ENCODE measurements around the gene CEACAM5.
"Not testable (repeated sequence)": the region's sequence is repeated elsewhere in the genome, so short reads cannot be mapped to it uniquely, and the experiment has no call there.

CEACAM5 gene

DNA sequence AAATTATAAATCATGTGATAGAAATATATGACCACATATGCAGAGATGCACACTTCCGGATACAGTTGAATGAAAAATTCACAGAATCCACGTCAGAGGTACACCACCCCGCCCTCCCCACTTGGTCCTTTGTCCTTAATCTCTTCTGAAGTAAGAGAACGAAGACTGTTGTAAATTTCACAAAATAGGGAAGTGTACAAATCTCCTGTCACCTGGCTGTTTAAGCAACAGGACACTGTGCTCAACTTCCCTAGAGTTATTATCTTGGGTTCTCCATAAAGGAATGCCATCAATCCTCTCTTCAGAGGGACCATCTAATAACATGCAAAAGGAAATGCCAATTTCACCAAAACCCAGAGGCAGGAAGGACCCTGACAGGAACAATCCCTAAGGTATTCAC lies 36.4 kb downstream of the CEACAM5 start:
- no peak for DNase-seq

DNA sequence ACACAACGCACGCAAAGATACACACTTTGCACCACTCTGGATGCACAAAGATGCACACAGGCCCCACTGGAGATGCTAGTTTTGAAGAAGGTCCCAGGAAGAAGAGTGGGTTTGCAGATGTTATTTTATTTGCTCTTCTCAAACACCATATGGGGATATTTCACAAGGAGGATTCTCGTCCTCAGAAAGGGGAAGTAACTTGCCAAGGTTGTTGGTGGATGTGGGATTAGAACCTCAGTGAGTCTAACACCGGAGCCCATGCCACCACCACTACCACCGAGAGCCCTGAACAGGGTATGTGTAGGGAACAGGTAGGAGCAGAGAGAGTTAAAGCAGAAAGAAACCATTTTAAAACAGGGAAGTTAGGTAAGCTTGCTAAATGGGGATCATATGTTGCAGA lies 37.3 kb downstream of the CEACAM5 start:
- DNase-seq, result no peak

DNA sequence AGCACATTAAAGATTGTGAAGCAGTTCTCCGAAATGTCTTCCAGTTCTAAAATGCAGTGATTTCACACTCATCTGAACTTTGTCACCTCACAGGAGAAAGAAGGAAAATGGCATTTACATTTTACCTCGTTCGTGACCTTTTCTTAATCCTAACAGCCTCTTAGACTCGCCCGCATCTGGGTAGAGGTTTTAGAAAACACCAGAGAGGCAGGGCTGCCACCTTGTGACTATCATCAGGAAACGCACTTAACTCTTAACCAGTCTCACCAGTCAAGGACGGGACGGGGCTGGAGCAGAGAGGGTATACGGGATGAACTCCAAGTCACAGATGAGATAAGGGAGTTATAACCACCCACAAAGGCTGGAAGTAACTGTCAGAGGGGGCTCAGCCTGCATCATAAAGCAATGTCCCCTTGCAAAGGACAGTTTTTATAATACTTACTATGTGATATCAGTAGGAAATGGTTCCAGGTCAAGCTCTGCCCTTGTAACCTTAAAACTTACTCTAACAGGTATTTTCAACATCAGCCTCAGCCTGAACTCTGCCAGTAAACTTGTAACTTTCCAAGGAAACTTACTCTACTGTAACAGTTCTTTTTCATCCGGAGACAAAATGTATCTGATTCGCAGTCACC lies 38.3 kb downstream of the CEACAM5 start:
- no peak for DNase-seq

DNA sequence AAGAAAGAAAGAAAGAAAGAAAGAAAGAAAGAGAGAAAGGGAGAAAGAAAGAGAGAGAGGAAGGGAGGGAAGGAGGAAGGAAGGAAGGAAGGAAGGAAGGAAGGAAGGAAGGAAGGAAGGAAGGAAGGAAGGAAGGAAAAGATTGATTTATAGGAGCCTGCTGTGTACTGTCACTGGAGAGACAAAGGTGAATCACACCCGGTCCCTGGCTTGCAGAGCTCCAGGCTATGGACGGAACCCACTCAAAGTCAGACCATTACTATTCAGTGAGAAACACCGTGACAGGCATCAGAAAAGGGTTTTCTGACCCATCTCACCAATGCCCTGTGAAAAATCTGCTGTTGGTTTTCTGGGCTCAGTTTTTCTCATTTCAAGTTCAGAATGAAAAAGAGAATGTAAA lies 39.6 kb downstream of the CEACAM5 start:
- DNase-seq, result no peak

DNA sequence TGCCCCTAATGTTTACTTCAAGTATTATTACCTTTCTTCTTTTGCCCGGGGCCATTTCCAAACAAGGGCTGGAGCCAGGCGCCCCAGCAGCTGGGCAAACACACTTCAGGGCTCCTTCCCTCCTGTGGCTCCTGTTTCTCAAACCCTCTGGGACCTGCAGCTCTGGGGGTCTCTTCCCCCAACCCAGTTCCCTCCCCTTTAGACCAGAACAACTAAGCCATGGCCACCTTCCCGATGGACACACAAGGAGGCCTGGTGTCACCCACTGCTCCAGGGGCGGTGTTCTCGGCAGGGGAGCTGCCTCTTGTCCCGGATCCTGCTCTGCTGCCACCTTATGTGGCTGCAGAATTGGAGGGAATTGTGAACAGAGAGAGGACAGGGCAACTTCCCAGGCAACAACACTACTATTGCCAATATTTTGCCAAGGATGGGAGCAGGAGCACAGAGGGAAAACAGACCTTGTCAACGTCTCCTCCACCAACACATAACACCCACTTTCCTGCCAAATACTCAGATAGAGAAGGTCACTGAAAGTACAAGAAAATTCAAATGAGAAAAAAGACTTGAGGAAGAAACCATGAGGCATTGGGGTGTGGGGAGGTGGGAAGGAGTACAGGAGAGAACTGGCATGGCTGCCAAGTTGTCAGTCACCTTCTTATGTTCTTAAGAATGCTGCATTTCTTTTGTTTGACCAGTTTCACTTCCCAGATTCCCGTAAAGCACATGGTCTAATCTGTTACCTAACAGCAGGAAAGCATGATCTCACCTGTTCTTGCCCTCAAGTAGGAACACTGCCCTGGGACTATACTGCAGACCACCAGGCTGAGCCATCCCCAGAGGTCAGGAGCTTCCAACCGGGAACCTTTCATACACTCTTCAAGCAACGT lies 42.1 kb downstream of the CEACAM5 start:
- not testable (repeated sequence) for DNase-seq

DNA sequence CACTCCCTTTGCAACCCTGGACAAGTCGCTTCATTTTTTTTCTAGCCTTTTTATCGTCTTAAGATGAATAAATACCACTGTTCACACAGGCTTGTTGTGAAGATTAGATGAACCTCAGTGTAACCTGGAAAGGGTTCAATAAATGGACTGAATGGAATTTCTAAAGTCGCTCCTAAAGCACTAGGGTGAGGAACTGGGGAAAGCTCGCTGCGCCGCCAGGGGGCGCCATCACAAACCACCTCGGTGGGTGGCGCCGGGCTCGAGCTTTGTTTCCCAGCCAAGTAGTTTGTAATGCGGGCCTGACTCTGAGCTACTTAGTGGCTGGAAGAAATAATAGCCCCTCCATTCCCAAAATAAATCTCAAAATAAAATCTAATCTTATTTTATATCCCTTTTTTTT lies 44.7 kb downstream of the CEACAM5 start:
- peak; percentile 40 for DNase-seq

DNA sequence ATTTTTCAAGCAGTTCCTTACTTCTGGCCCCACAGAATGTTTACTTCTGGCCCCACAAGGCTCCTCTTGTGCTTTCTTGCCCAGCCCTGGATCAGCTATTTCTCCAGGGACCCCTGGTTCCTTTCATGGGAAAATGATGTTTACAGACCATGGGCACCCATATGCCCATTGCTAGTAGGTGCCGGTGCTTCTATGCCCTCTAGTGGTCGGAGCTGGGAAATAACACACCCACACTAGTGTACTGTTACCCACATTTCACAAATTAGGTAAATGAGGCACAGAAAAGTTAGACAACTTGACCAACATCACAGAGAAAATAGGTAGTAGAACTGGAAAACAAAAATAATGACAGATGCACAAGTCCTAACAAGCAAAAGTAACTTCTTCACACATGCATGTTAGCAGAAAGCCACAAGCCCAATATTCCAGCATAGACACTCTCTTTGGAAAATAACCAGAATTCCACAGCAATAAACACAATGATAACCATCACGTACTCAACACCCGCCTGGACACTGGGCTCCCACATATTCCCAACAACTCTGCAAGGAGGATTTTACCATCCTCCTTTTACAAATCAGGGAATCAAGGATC lies 45.6 kb downstream of the CEACAM5 start:
- DNase-seq, result no peak

DNA sequence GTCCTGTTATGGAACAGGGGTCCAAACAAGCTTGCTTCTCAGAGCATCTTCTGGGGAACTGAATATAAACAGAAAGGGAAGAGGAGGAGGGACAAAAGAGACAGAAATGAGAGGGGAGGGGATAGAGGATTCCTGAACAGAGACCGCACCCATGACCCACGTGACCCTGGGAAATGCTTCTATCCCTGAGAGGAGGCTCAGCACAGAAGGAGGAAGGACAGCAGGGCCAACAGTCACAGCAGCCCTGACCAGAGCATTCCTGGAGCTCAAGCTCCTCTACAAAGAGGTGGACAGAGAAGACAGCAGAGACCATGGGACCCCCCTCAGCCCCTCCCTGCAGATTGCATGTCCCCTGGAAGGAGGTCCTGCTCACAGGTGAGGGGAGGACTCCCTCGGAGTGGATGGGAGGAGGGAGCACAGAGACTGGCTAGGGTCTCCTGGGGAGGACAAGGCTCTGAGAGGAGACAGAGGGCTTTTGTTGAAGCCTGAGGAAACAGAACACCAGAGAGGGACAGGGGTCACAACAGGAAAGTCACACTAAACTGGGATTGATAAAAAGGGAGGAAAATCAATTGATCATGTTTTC lies 47.0 kb downstream of the CEACAM5 start, which contains the start of gene CEACAM6:
TSS of gene CEACAM6 (plus strand) at position 203 of the 586 bp plus-strand sequence. CDS start at position 312, 109 bp downstream.
- no peak for DNase-seq

DNA sequence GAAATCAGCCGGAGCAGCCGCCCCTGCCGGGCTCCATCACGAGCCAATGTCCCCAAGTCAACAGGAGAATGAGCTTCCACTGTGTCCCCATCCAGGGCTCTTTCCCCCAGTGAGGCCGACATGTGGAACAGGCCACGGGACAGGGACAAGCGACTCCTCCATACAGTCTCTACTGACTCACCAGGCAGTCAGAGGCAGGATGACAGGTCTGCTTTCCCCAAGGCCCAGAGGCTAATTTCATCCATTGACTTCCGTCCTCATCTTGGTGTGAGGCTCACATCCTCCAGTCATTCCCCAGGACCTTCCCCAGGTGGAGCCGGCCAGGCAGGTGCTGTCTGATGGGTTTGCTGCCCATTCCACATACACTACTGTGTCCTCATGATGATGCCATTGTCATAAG lies 50.4 kb downstream of the CEACAM5 start:
- DNase-seq, result no peak

DNA sequence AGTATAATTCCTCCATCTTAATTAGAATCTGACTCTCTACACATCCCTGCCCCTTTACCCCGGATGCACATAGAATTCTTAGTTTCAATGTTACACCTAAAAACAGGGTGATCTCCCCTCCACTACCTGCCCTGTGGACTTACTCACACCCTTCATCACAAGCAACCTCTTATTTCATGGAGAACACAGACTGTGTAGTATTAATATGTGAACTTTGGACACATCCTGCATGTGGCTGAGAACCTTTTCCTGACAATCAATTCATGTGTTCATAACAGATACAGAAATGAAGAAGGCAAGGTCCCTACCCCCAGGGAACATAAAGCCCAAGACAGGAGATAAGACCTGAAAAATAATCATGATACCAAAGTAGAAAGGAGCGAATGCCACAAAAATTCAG lies 58.7 kb downstream of the CEACAM5 start:
- DNase-seq, result no peak

DNA sequence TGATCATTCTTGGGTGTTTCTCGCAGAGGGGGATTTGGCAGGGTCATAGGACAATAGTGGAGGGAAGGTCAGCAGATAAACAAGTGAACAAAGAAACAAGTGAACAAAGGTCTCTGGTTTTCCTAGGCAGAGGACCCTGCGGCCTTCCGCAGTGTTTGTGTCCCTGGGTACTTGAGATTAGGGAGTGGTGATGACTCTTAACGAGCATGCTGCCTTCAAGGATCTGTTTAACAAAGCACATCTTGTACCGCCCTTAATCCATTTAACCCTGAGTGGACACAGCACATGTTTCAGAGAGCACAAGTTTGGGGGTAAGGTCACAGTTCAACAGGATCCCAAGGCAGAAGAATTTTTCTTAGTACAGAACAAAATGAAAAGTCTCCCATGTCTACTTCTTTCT lies 59.7 kb downstream of the CEACAM5 start:
- not testable (repeated sequence) for DNase-seq

DNA sequence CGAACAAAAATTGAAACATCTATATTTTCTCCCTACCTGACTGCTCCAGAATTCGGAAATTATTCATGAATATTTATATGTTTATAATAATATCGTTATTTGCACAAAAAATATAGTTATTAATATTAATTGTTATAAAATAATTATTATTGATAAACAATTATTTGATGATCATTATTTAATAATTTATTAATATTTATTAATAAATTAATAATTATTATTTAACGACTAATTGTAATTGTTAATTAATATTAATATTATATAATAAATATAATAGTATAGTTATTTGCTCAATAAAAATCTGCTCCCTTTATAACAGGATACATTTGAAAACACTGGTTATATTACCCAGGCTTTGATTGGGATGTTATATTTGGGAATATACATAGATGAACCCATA lies 61.2 kb downstream of the CEACAM5 start:
- DNase-seq, result no peak

DNA sequence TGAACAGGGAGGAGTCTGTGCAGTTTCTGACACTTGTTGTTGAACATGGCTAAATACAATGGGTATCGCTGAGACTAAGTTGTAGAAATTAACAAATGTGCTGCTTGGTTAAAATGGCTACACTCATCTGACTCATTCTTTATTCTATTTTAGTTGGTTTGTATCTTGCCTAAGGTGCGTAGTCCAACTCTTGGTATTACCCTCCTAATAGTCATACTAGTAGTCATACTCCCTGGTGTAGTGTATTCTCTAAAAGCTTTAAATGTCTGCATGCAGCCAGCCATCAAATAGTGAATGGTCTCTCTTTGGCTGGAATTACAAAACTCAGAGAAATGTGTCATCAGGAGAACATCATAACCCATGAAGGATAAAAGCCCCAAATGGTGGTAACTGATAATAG lies 63.0 kb downstream of the CEACAM5 start:
- no peak for DNase-seq

DNA sequence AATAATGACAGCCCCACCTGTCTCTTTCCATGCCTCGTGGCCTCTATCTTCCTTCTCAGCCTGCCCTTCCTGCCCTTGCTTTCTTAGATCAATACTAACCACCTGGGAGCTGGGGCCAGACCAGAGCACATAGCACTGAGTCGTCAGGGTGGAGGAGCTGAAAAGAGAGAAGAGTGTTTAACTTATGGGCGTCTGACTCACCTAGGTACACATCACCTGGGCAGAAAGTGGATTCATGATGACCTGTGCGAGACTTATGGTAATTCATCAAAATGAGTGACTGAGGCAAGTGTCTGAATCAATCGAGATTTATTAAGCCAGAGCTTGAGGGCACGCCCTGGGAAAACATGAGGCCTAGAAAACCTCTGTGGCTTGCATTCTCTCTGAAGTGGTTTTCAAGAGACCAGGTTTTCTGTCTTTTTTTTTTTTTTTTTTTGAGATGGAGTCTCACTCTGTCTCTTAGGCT lies 66.1 kb downstream of the CEACAM5 start:
- DNase-seq, result no peak

DNA sequence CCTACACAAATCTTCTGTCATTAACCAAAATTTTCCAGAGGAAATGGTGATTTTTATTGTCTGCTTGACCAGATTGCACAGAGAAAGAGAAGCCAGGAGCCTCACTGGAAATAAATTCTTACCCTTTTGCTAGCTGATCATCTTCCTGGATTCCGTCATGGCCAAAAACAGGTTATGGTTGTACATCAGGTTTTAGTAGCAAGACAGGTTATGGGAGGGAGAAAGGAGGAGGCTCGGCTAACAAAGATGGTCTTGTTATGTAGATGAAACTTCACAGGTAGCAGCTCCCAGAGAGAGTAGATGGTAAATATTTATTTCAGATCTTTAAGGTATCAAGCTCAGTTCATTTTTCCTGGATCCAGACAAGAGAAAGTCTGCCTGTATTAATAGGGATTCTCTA lies 68.3 kb downstream of the CEACAM5 start:
- no peak for DNase-seq

Data from activated gamma-delta T cell (primary cell).